ENCODE results near the gene KHDC1. TPM values are rescaled to one million over a fixed set of nuclear protein-coding genes. Genes with fewer than 3 reads are reported as not detected.

KHDC1 gene
- total and polyA plus RNA-seq, 2 donors (not counting 1 experiment from before 2014, with no cell fraction given), result 2.6 to 3.5 TPM

- no peak for ATAC-seq (ENCODE audit: low read depth)
- Histone ChIP-seq H3K36me3 (replicated peaks in 1 of 2; ENCODE audit: control extremely low read depth in 1 of 2, control insufficient read depth in 1 of 2, extremely low read depth in 1 of 2, insufficient read depth in 2 of 2, low read length in 1 of 2) (no peaks in the 10 kb centered on the region), H3K9ac (ENCODE audit: low read length) (no peak overlapping the region), H3K4me3 (ENCODE audit: control extremely low read depth in 1 of 5, extremely low read depth in 1 of 5, insufficient read depth in 1 of 5, low read depth in 2 of 5, low read length in 4 of 5) (no peak overlapping the region), H3K4me1 (ENCODE audit: control insufficient read depth in 2 of 2, insufficient read depth in 2 of 2, low read length in 2 of 2) (no peaks in the 10 kb centered on the region), H4K20me1 (ENCODE audit: control insufficient read depth, insufficient read depth, low read length, poor library complexity, severe bottlenecking) (no peaks in the 10 kb centered on the region), H3K27me3 (replicated peaks in 1 of 4; ENCODE audit: control extremely low read depth in 1 of 4, control insufficient read depth in 3 of 4, insufficient read depth in 4 of 4, low read length in 3 of 4) (peaks cover 0 to 3% (median 0%) of the 10 kb centered on the region in 4 experiments), H3K79me2 (ENCODE audit: control insufficient read depth, insufficient read depth, low read length) (no peaks in the 10 kb centered on the region), H3K27ac (ENCODE audit: low read length in 2 of 2) (no peak overlapping the region), H3K9me3 (ENCODE audit: control extremely low read depth in 1 of 3, control insufficient read depth in 2 of 3, insufficient read depth in 1 of 3, low read length in 2 of 3) (peaks cover 0 to 5% (median 0%) of the 10 kb centered on the region in 3 donors), H2AFZ (ENCODE audit: insufficient read depth, low read depth, low read length, poor library complexity, severe bottlenecking) (no peak overlapping the region), H3K4me2 (replicated peaks; ENCODE audit: low read depth, low read length, poor library complexity, severe bottlenecking) (no peak overlapping the region)
- TF ChIP-seq CTCF (IDR thresholded peaks at IDR 0.05) (no peak), EZH2 (IDR thresholded peaks at IDR 0.05; ENCODE audit: borderline replicate concordance, insufficient read depth, low read depth, low read length, poor library complexity, severe bottlenecking) (no peak)
- Mint-ChIP-seq H3K4me1 (no peaks in the 10 kb centered on the region), H3K27me3 (peaks cover 5% of the 10 kb centered on the region), H3K4me3 (no peak overlapping the region), H3K9me3 (ENCODE audit: insufficient read depth) (no peaks in the 10 kb centered on the region), H3K27ac (no peak overlapping the region)
- DNase-seq, result no peak
- intact Hi-C loops (cut with micrococcal nuclease), result no loop called here
- ChIA-PET CTCF (no interaction called here), POLR2A (no interaction called here)
- 78% methylated on average over 1 of the region's 3 CpGs for WGBS (ENCODE audit: insufficient coverage)
These were observed 55.7 kb downstream of the KHDC1 start for GRCh38 chr6:73207221-73207837.

DNA sequence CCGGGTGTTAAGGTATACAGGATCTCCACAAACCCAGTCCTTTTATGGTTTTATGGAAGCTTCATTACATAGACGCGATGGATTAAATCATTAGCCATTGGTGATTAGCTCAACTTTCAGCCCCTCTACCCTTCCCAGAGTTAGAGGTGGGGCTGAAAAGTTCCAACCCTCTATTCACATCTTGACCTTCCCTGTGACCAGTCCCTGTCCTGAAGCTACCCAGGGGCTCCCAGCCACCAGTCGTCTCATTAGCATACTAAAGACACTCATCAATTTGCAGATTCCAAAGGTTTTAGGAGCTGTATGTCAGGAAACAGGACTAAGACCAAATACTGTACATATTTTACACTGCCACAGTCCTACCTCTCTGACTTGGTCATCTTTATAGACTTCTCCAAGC lies 58.7 kb downstream of the KHDC1 start:
- ATAC-seq (ENCODE audit: low read depth) (no peak), DNase-seq (no peak)
- Mint-ChIP-seq H3K27me3 (peaks cover 5% of the 10 kb centered on the region), H3K27ac (no peak overlapping the region), H3K9me3 (ENCODE audit: insufficient read depth) (no peaks in the 10 kb centered on the region), H3K4me3 (no peak overlapping the region), H3K4me1 (no peaks in the 10 kb centered on the region)
- H3K9me3 ChIP-seq (ENCODE audit: control extremely low read depth in 1 of 3, control insufficient read depth in 2 of 3, insufficient read depth in 1 of 3, low read length in 2 of 3), result peaks cover 0 to 5% (median 0%) of the 10 kb centered on the region in 3 donors
- H3K4me3 ChIP-seq (ENCODE audit: control extremely low read depth in 1 of 5, extremely low read depth in 1 of 5, insufficient read depth in 1 of 5, low read depth in 2 of 5, low read length in 4 of 5), result no peak overlapping the region
- no peaks in the 10 kb centered on the region for H3K4me1 ChIP-seq (ENCODE audit: control insufficient read depth in 2 of 2, insufficient read depth in 2 of 2, low read length in 2 of 2)
- ChIA-PET POLR2A (no interaction called here), CTCF (interaction anchor here (0.6 kb wide), 1 partner anchor 54 kb away, joined by 3 read pairs; no protein-coding TSS in a partner anchor)
- no peak overlapping the region for H3K9ac ChIP-seq (ENCODE audit: low read length)
- peaks cover 0 to 3% (median 0%) of the 10 kb centered on the region in 4 experiments for H3K27me3 ChIP-seq (replicated peaks in 1 of 4; ENCODE audit: control extremely low read depth in 1 of 4, control insufficient read depth in 3 of 4, insufficient read depth in 4 of 4, low read length in 3 of 4)
- no peaks in the 10 kb centered on the region for H3K36me3 ChIP-seq (replicated peaks in 1 of 2; ENCODE audit: control extremely low read depth in 1 of 2, control insufficient read depth in 1 of 2, extremely low read depth in 1 of 2, insufficient read depth in 2 of 2, low read length in 1 of 2)
- no peaks in the 10 kb centered on the region for H3K79me2 ChIP-seq (ENCODE audit: control insufficient read depth, insufficient read depth, low read length)
- TF ChIP-seq CTCF (IDR thresholded peaks at IDR 0.05) (no peak), EZH2 (IDR thresholded peaks at IDR 0.05; ENCODE audit: borderline replicate concordance, insufficient read depth, low read depth, low read length, poor library complexity, severe bottlenecking) (no peak)
- no peak overlapping the region for H3K4me2 ChIP-seq (replicated peaks; ENCODE audit: low read depth, low read length, poor library complexity, severe bottlenecking)
- H2AFZ ChIP-seq (ENCODE audit: insufficient read depth, low read depth, low read length, poor library complexity, severe bottlenecking), result no peak overlapping the region
- H3K27ac ChIP-seq (ENCODE audit: low read length in 2 of 2), result no peak overlapping the region
- intact Hi-C loops (cut with micrococcal nuclease), result no loop called here
- H4K20me1 ChIP-seq (ENCODE audit: control insufficient read depth, insufficient read depth, low read length, poor library complexity, severe bottlenecking), result no peaks in the 10 kb centered on the region
- WGBS (ENCODE audit: insufficient coverage), result 82% methylated on average over 1 of the region's 4 CpGs

Measured in B cell (primary cell).